ENCODE data around the gene BRD2. TPM values are rescaled to one million over a fixed set of nuclear protein-coding genes. Genes with fewer than 3 reads are reported as not detected.

The BRD2 gene
- 100 to 1,000 TPM; 110 to 152 (median 132) TPM for total RNA-seq

- Histone ChIP-seq H3K27me3 (no peaks in the 10 kb centered on the region), H3K4me3 (peak within 1 kb of the TSS; percentile 71 to 92 (median 89)), H3K36me3 (peaks cover 10% of the 10 kb centered on the region in 3 donors), H3K4me1 (peaks cover 4 to 41% (median 15%) of the 10 kb centered on the region in 3 donors), H3K27ac (peak within 1 kb of the TSS; percentile 93 to 100 (median 100)), H3K9me3 (no peaks in the 10 kb centered on the region)
- intact Hi-C loops (cut with DNase I), result no loop called here
- DNase-seq, result peak; percentile 70
- peak in 3 of 4 donors; percentile 86 to 98 (median 91) for TF ChIP-seq POLR2A (IDR thresholded peaks at IDR 0.05)
- TF ChIP-seq CTCF (IDR thresholded peaks at IDR 0.05), result peak in 2 of 6 experiments; percentile 6 to 23
- WGBS, 2 donors, result 1% methylated on average over 12 of the region's 62 CpGs
Measured at GRCh38 chr6:32968093-32968866, at the start of gene BRD2. Gene BRD2, plus strand, starts transcription at chr6:32968594. Its CDS starts 4,305 bp downstream, at chr6:32972899.

DNA sequence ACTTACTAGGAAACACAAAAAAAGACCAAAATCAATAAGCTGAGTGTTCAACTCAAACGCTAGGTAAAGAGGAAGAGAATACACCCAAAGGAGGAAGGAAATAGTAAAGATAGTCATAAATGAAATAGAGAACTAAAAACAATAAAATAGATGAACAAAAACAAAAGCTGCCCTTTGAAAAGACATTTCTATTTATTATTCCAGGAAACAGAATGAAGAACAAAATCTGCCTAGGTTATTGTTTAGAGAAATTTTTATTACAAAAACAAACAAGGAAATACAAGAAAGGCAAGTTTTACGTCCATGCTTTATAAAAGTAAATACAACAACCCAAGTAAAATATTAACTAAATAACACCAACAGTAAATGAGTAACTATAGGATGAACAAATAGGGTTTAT lies 47.7 kb upstream of the BRD2 start:
- Histone ChIP-seq H3K27ac (no peak overlapping the region), H3K9me3 (no peaks in the 10 kb centered on the region), H3K4me1 (no peaks in the 10 kb centered on the region), H3K4me3 (no peak overlapping the region), H3K27me3 (peaks cover 0 to 23% (median 0%) of the 10 kb centered on the region in 4 donors), H3K36me3 (no peaks in the 10 kb centered on the region)
- no peak for DNase-seq
- intact Hi-C loops (cut with DNase I), result no loop called here
- WGBS, 2 donors, result 36 to 53% methylated on average over 2 of the region's 2 CpGs
- no peak for TF ChIP-seq CTCF (IDR thresholded peaks at IDR 0.05)
- no peak for TF ChIP-seq POLR2A (IDR thresholded peaks at IDR 0.05)

DNA sequence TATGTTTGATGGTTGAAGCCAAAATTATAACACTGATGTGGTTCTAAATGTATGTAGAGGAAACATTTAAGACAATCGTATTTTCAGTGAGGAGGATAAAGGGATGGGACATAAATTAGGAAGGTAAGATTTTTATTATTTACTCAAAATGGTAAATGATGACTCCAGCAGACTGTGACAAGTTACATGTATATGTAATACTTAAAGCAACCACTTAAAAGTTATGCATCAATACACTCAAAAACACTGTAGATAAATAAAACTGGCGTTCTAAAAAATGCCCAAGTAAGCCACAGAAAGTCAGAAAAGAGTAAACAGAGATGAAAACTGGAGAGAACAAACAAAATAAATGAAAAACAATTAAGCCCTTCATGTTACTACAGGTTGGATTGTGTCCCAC lies 46.3 kb upstream of the BRD2 start:
- Histone ChIP-seq H3K27me3 (peaks cover 0 to 23% (median 0%) of the 10 kb centered on the region in 4 donors), H3K36me3 (no peaks in the 10 kb centered on the region), H3K4me1 (no peaks in the 10 kb centered on the region), H3K27ac (no peak overlapping the region), H3K4me3 (no peak overlapping the region), H3K9me3 (no peaks in the 10 kb centered on the region)
- TF ChIP-seq POLR2A (IDR thresholded peaks at IDR 0.05) (no peak), CTCF (IDR thresholded peaks at IDR 0.05) (no peak)
- WGBS, 2 donors, result 78 to 86% methylated on average over 2 of the region's 2 CpGs
- DNase-seq, result no peak
- intact Hi-C loops (cut with DNase I), result no loop called here

GRCh38 chr6:32931211-32931610 lies 37.2 kb upstream of the BRD2 start:
- no peak overlapping the region for H3K27ac ChIP-seq
- H3K27me3 ChIP-seq, result peaks cover 0 to 1% (median 0%) of the 10 kb centered on the region in 4 donors
- no peak for DNase-seq
- no peaks in the 10 kb centered on the region for H3K9me3 ChIP-seq
- no peak overlapping the region for H3K4me3 ChIP-seq
- peaks cover 0 to 9% (median 9%) of the 10 kb centered on the region in 3 donors for H3K4me1 ChIP-seq
- intact Hi-C loops (cut with DNase I), result loop anchor here (10.0 kb wide), 1 partner anchor 46 kb away; no protein-coding TSS in a partner anchor
- no peaks in the 10 kb centered on the region for H3K36me3 ChIP-seq
- TF ChIP-seq POLR2A (IDR thresholded peaks at IDR 0.05), result no peak
- TF ChIP-seq CTCF (IDR thresholded peaks at IDR 0.05), result no peak
- WGBS, 2 donors, result 0% methylated on average over 1 of the region's 1 CpG

GRCh38 chr6:32932132-32932868 lies 36.1 kb upstream of the BRD2 start:
- Histone ChIP-seq H3K4me3 (no peak overlapping the region), H3K4me1 (peaks cover 0 to 9% (median 9%) of the 10 kb centered on the region in 3 donors), H3K9me3 (no peaks in the 10 kb centered on the region), H3K36me3 (no peaks in the 10 kb centered on the region), H3K27ac (no peak overlapping the region), H3K27me3 (peaks cover 0 to 8% (median 0%) of the 10 kb centered on the region in 4 donors)
- no peak for DNase-seq
- intact Hi-C loops (cut with DNase I), result loop anchor here (10.0 kb wide), 1 partner anchor 47 kb away; no protein-coding TSS in a partner anchor
- WGBS, 2 donors, result 70 to 83% methylated on average over 7 of the region's 7 CpGs
- TF ChIP-seq POLR2A (IDR thresholded peaks at IDR 0.05) (no peak), CTCF (IDR thresholded peaks at IDR 0.05) (no peak)

Measured in esophagus squamous epithelium (tissue), 5 donors.